HG03342 (cell line): ENCODE data around the gene UBE2J2.
A peak's percentile ranks its signal among the peaks of the same experiment; 100 is the strongest.

Experiments
- ATAC-seq: cut with Tn5 transposase; IDR thresholded peaks from one replicate; pipeline ENCODE4 v1.9.1; 2021; ENCODE audit warnings: mild to moderate bottlenecking, moderate library complexity; ENCODE audit not compliant: unreplicated experiment

The UBE2J2 gene

GRCh38 chr1:1282998-1283397 is 9.3 kb upstream of the UBE2J2 start:
- ATAC-seq, result no peak

- ATAC-seq, result no peak
These were observed 8.1 kb upstream of the UBE2J2 start for GRCh38 chr1:1281533-1282321.

GRCh38 chr1:1280782-1281481 is 7.3 kb upstream of the UBE2J2 start:
- ATAC-seq, result no peak

GRCh38 chr1:1279028-1279427 is 5.4 kb upstream of the UBE2J2 start:
- no peak for ATAC-seq

GRCh38 chr1:1278620-1279019 is 5.0 kb upstream of the UBE2J2 start:
- ATAC-seq, result no peak

- ATAC-seq, result no peak
These were observed 2.2 kb upstream of the UBE2J2 start for GRCh38 chr1:1275836-1276235.

- no peak for ATAC-seq
These were observed 1.3 kb upstream of the UBE2J2 start for GRCh38 chr1:1274931-1275431.

GRCh38 chr1:1274299-1274930 is 761 bp upstream of the UBE2J2 start:
- ATAC-seq, result peak; percentile 11

GRCh38 chr1:1273209-1273511 is 494 bp downstream of the UBE2J2 start:
- peak; percentile 3 for ATAC-seq

GRCh38 chr1:1272341-1273208 is 1.1 kb downstream of the UBE2J2 start:
- peak; percentile 1 for ATAC-seq

- no peak for ATAC-seq
These were observed 2.8 kb downstream of the UBE2J2 start for GRCh38 chr1:1270813-1271212.

- ATAC-seq, result no peak
These were observed 5.4 kb downstream of the UBE2J2 start for GRCh38 chr1:1268284-1268682.

- ATAC-seq, result no peak
These were observed 6.0 kb downstream of the UBE2J2 start for GRCh38 chr1:1267488-1268283.

GRCh38 chr1:1264868-1265272 is 8.8 kb downstream of the UBE2J2 start:
- no peak for ATAC-seq

- no peak for ATAC-seq
These were observed 9.6 kb downstream of the UBE2J2 start for GRCh38 chr1:1264026-1264425.

- ATAC-seq, result no peak
These were observed 10.9 kb downstream of the UBE2J2 start for GRCh38 chr1:1262758-1263157.

- no peak for ATAC-seq
These were observed 11.6 kb downstream of the UBE2J2 start for GRCh38 chr1:1262071-1262470.

- ATAC-seq, result no peak
These were observed 12.7 kb downstream of the UBE2J2 start for GRCh38 chr1:1260843-1261560.

GRCh38 chr1:1259951-1260600 is 13.6 kb downstream of the UBE2J2 start:
- ATAC-seq, result no peak
